HCT116 (cell line): ENCODE results near the gene ATP8B4. TPM values are rescaled to one million over a fixed set of nuclear protein-coding genes. Genes with fewer than 3 reads are reported as not detected.

Experiments used
- ATAC-seq: fragments of 200-7000 bp; cut with Tn5 transposase; 2 replicates; pipeline ENCODE4 v1.9.1; 2020; ENCODE audit warnings: mild to moderate bottlenecking, moderate library complexity
- BruUV-seq: library from RNA; stranded (reverse); fragments of 400-500 nt; replicated peaks from 2 replicates; lab custom pipeline; 2021; lab: Mats Ljungman, UMichigan
- CTCF ChIA-PET: fragments of 300-600 bp; sonication (Branson Sonifier 250); formaldehyde crosslinking; loops from one replicate; lab custom pipeline; 2021; ENCODE audit warnings: antibody characterized with exemption; lab: Charles Lee
- POLR2A ChIA-PET: fragments of 300-600, 350-600 bp; sonication (Branson Sonifier 250); formaldehyde crosslinking; loops from one replicate; lab custom pipeline; 2021; ENCODE audit warnings: antibody characterized with exemption; lab: Charles Lee
- RAD21 ChIA-PET, 2 experiments: fragments of 300-600 bp; sonication (Branson Sonifier 250); formaldehyde crosslinking; loops; one replicate each; lab custom pipeline; 2023; ENCODE audit warnings: low total read pairs in 2 of 2; ENCODE audit not compliant: uncharacterized antibody in 2 of 2, unreplicated experiment in 2 of 2, low non-redundant PET in 1 of 2; lab: Charles Lee
- DNase-seq: peaks from one replicate; pipeline ENCODE4 v3.0.0-alpha.2; 2010; ENCODE audit warnings: low read depth, low spot score
- H2AFZ ChIP-seq: fragments of 200-600 bp; shearing (Covaris generic), sonication (generic); 2 replicates; pipeline ENCODE4 v1.6.1; 2017; ENCODE audit warnings: low read depth, mixed run types, mixed read lengths, antibody characterized with exemption, low read length; ENCODE audit not compliant: poor library complexity, severe bottlenecking
- H3K27ac ChIP-seq: 2 replicates; pipeline ENCODE4 v1.5.1; 2012; ENCODE audit warnings: low read depth, low read length
- H3K27me3 ChIP-seq: fragments of 200-600 bp; sonication (generic); 2 replicates; pipeline ENCODE4 v1.6.1; 2016; ENCODE audit warnings: mixed run types, low read length, mixed read lengths; ENCODE audit not compliant: insufficient read depth
- H3K36me3 ChIP-seq, 2 experiments: fragments of 200-500 bp in 1 of 2; fragments of 200-600 bp in 1 of 2; sonication (Bioruptor generic) in 1 of 2; sonication (generic) in 1 of 2; 2 replicates each; pipeline versions ENCODE4 v1.5.1 to v1.6.1; 2014 to 2016; ENCODE audit warnings: low read length in 2 of 2, inconsistent platforms in 1 of 2, mixed read lengths in 1 of 2, mixed run types in 1 of 2; ENCODE audit not compliant: insufficient read depth in 2 of 2, control insufficient read depth in 1 of 2
- H3K4me1 ChIP-seq, 2 experiments: fragments of 200-600 bp in 1 of 2; sonication (generic) in 1 of 2; 2 replicates each; pipeline versions ENCODE4 v1.5.1 to v1.6.1; 2012 to 2017; ENCODE audit warnings: low read length in 2 of 2, inconsistent platforms in 1 of 2, mild to moderate bottlenecking in 1 of 2, mixed read lengths in 1 of 2, mixed run types in 1 of 2, moderate library complexity in 1 of 2; ENCODE audit not compliant: insufficient read depth in 2 of 2, control insufficient read depth in 1 of 2
- H3K4me2 ChIP-seq: fragments of 200-600 bp; sonication (generic); 2 replicates; pipeline ENCODE4 v1.6.1; 2017; ENCODE audit warnings: mixed run types, low read length, mixed read lengths
- H3K4me3 ChIP-seq, 2 experiments: fragments of 200-600 bp in 1 of 2; sonication (generic) in 1 of 2; replicated peaks in 1 of 2; 2 replicates each; pipeline ENCODE4 v1.5.1; 2011 to 2016; ENCODE audit warnings: low read length in 2 of 2, control low read depth in 1 of 2, low read depth in 1 of 2, mild to moderate bottlenecking in 1 of 2, mixed read lengths in 1 of 2, mixed run types in 1 of 2
- H3K79me2 ChIP-seq: fragments of 200-600 bp; sonication (generic); 2 replicates; pipeline ENCODE4 v1.6.1; 2017; ENCODE audit warnings: mild to moderate bottlenecking, mixed run types, low read length, moderate library complexity, mixed read lengths; ENCODE audit not compliant: insufficient read depth
- H3K9ac ChIP-seq: fragments of 200-600 bp; sonication (generic); 2 replicates; pipeline ENCODE4 v1.6.1; 2016; ENCODE audit warnings: low read length, mixed read lengths
- H3K9me2 ChIP-seq: fragments of 200-600 bp; sonication (generic), shearing (Covaris generic); 2 replicates; pipeline ENCODE4 v1.6.1; 2017; ENCODE audit warnings: mixed run types, mild to moderate bottlenecking, moderate library complexity; ENCODE audit not compliant: insufficient read depth
- H3K9me3 ChIP-seq, 2 experiments: fragments of 200-500 bp in 1 of 2; fragments of 200-600 bp in 1 of 2; sonication (Bioruptor generic) in 1 of 2; sonication (generic) in 1 of 2; 2 replicates each; pipeline ENCODE4 v1.6.1; 2014 to 2017; ENCODE audit warnings: low read length in 2 of 2, mixed read lengths in 2 of 2, inconsistent platforms in 1 of 2, low read depth in 1 of 2, mild to moderate bottlenecking in 1 of 2, mixed run types in 1 of 2, moderate library complexity in 1 of 2; ENCODE audit not compliant: control insufficient read depth in 1 of 2, insufficient read depth in 1 of 2
- H4K20me1 ChIP-seq: fragments of 200-600 bp; sonication (generic), shearing (Covaris generic); 2 replicates; pipeline ENCODE4 v1.6.1; 2017; ENCODE audit warnings: mixed run types, mild to moderate bottlenecking, moderate library complexity; ENCODE audit not compliant: insufficient read depth
- CBX3 ChIP-seq: IDR thresholded peaks from 2 replicates; pipeline ENCODE4 v1.6.1; 2012; ENCODE audit warnings: low read depth
- CEBPB ChIP-seq: IDR thresholded peaks from 2 replicates; pipeline ENCODE4 v1.6.1; 2012; ENCODE audit warnings: low read depth
- EGR1 ChIP-seq: IDR thresholded peaks from 2 replicates; pipeline ENCODE4 v1.6.1; 2012; ENCODE audit warnings: low read depth
- EZH2 ChIP-seq: fragments of 200-600 bp; sonication (generic); IDR thresholded peaks from 2 replicates; pipeline ENCODE4 v1.6.1; 2017; ENCODE audit warnings: antibody characterized with exemption, mixed run types
- EZH2phosphoT487 ChIP-seq: fragments of 200-600 bp; IDR thresholded peaks from 2 replicates; pipeline ENCODE4 v1.6.1; 2018; ENCODE audit warnings: antibody characterized with exemption, borderline replicate concordance
- FOSL1 ChIP-seq: IDR thresholded peaks from 2 replicates; pipeline ENCODE4 v1.6.1; 2012; ENCODE audit warnings: low read depth
- JUND ChIP-seq: IDR thresholded peaks from 2 replicates; pipeline ENCODE4 v1.6.1; 2012
- MAX ChIP-seq: IDR thresholded peaks from 2 replicates; pipeline ENCODE4 v1.6.1; 2012
- RAD21 ChIP-seq: IDR thresholded peaks from 2 replicates; pipeline ENCODE4 v1.6.1; 2012; ENCODE audit warnings: low read depth, mild to moderate bottlenecking
- SRF ChIP-seq: IDR thresholded peaks from 2 replicates; pipeline ENCODE4 v1.6.1; 2012; ENCODE audit warnings: low read depth
- TCF7L2 ChIP-seq: IDR thresholded peaks from 2 replicates; pipeline ENCODE4 v1.7.0; 2011; ENCODE audit warnings: borderline replicate concordance, inconsistent platforms; ENCODE audit not compliant: insufficient read depth, insufficient read length; ENCODE audit errors: extremely low read depth
- YY1 ChIP-seq: IDR thresholded peaks from 2 replicates; pipeline ENCODE4 v1.6.1; 2011; ENCODE audit warnings: low read length, low read depth, moderate library complexity, mild to moderate bottlenecking; ENCODE audit not compliant: insufficient replicate concordance; ENCODE audit errors: extremely low read depth
- ZNF274 ChIP-seq: fragments of 200-500 bp; sonication (Bioruptor generic); IDR thresholded peaks from 2 replicates; pipeline ENCODE4 v1.6.1; 2014; ENCODE audit warnings: mild to moderate bottlenecking, low read depth, low read length, inconsistent platforms
- intact Hi-C: fragments of 100-400 bp; cut with micrococcal nuclease; formaldehyde crosslinking; loops from 2 replicates; pipeline ENCODE4 v1.10.0; 2022
- total RNA-seq: library from RNA; stranded (reverse); gene quantifications from one replicate; pipeline ENCODE4 v1.2.1, GENCODE V29; 2021; ENCODE audit not compliant: unreplicated experiment
- TF ChIP-seq, protein P1 (sequence below): IDR thresholded peaks from 2 replicates; pipeline ENCODE4 v1.6.1; 2012

Gene ATP8B4
- total RNA-seq, 1 experiment from 2014 or later, result 0.25 TPM

DNA sequence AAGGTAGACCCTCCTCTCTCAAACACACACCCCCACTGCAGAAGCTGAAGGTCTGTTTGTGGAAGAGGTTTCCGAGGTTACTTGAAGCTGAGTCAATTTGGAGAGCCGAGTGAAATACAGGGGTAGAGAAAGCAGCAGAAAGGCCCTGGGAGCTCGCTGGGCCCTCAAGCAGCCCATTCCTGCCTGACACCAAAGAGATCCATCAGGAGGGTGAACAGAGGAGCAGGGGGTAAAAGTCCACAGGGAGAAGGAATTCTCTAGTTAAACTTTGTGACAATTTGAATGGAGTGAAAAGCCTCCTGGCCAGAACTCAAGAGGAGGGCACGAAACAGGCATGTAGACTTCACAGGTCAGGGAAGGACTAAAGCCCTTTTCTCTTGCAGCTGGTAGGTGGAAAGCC lies 49.3 kb upstream of the ATP8B4 start:
- CTCF ChIA-PET, result no interaction called here
- Histone ChIP-seq H3K4me1 (peaks cover 7 to 32% of the 10 kb centered on the region in 2 experiments), H3K4me2 (no peak overlapping the region; the same call in 1 of the 2 replicates), H3K9ac (no peak overlapping the region), H3K9me3 (no peaks in the 10 kb centered on the region), H2AFZ (no peak overlapping the region), H3K27ac (no peak overlapping the region), H3K27me3 (no peaks in the 10 kb centered on the region), H3K9me2 (no peaks in the 10 kb centered on the region), H3K79me2 (no peaks in the 10 kb centered on the region), H3K4me3 (no peak overlapping the region)
- DNase-seq (no peak), ATAC-seq (no peak)
- intact Hi-C loops, result no loop called here
- TF ChIP-seq TCF7L2, result no peak
- no peak for TF ChIP-seq JUND
- TF ChIP-seq, all 23 proteins: peak for 0
- ChIA-PET RAD21 (no interaction called here), POLR2A (no interaction called here)
- H4K20me1 ChIP-seq, result no peaks in the 10 kb centered on the region
- H3K36me3 ChIP-seq, result no peaks in the 10 kb centered on the region
- no TSS peak for BruUV-seq

GRCh38 chr15:50167110-50167509 lies 48.1 kb upstream of the ATP8B4 start:
- ChIA-PET CTCF (no interaction called here), POLR2A (no interaction called here), RAD21 (no interaction called here)
- peaks cover 10 to 41% of the 10 kb centered on the region in 2 experiments for H3K4me1 ChIP-seq
- no peak overlapping the region for H2AFZ ChIP-seq
- H3K27me3 ChIP-seq, result no peaks in the 10 kb centered on the region
- H3K79me2 ChIP-seq, result no peaks in the 10 kb centered on the region
- no peak overlapping the region for H3K27ac ChIP-seq
- DNase-seq (no peak), ATAC-seq (no peak)
- no peaks in the 10 kb centered on the region for H3K9me3 ChIP-seq
- intact Hi-C loops, result no loop called here
- H3K4me3 ChIP-seq, result no peak overlapping the region
- no peak for TF ChIP-seq EGR1
- TF ChIP-seq YY1, result no peak
- TF ChIP-seq CEBPB, result no peak
- TF ChIP-seq, protein P1, sequence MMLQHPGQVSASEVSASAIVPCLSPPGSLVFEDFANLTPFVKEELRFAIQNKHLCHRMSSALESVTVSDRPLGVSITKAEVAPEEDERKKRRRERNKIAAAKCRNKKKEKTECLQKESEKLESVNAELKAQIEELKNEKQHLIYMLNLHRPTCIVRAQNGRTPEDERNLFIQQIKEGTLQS, result no peak
- no peak for TF ChIP-seq RAD21
- TF ChIP-seq FOSL1, result no peak
- TF ChIP-seq CBX3, result no peak
- no peak for TF ChIP-seq ZNF274
- TF ChIP-seq JUND, result no peak
- no peak for TF ChIP-seq SRF
- no peak for TF ChIP-seq MAX
- TF ChIP-seq EZH2, result no peak
- no peak for TF ChIP-seq EZH2phosphoT487
- no peaks in the 10 kb centered on the region for H3K36me3 ChIP-seq
- H3K4me2 ChIP-seq, result no peak overlapping the region
- H4K20me1 ChIP-seq, result no peaks in the 10 kb centered on the region
- no peak overlapping the region for H3K9ac ChIP-seq
- no TSS peak for BruUV-seq
- no peaks in the 10 kb centered on the region for H3K9me2 ChIP-seq
